Panc1 (cell line): ENCODE results near the gene TMEM61. TPM values are rescaled to one million over a fixed set of nuclear protein-coding genes. Genes with fewer than 3 reads are reported as not detected.
"Not testable (repeated sequence)": the region's sequence is repeated elsewhere in the genome, so short reads cannot be mapped to it uniquely, and the experiment has no call there.

Experiments used
- ATAC-seq: fragments of 200-7000 bp; cut with Tn5 transposase; 2 replicates; pipeline ENCODE4 v1.9.1; 2020; ENCODE audit warnings: mild to moderate bottlenecking, moderate library complexity
- BruUV-seq: library from RNA; stranded (reverse); fragments of 400-500 nt; replicated peaks from 2 replicates; lab custom pipeline; 2021; lab: Mats Ljungman, UMichigan
- CTCF ChIA-PET: fragments of 300-600 bp; sonication (Branson Sonifier 250); formaldehyde crosslinking; loops from one replicate; lab custom pipeline; 2022; ENCODE audit warnings: antibody characterized with exemption; lab: Charles Lee
- POLR2A ChIA-PET: fragments of 300-600 bp; sonication (Branson Sonifier 250); formaldehyde crosslinking; loops from one replicate; lab custom pipeline; 2022; ENCODE audit warnings: antibody characterized with exemption; lab: Charles Lee
- DNase-seq: peaks from one replicate; pipeline ENCODE4 v3.0.0-alpha.2; 2010; ENCODE audit warnings: low read depth, low spot score
- H3K27ac ChIP-seq: 2 replicates; pipeline ENCODE4 v1.5.1; 2011; ENCODE audit warnings: mild to moderate bottlenecking, low read length, inconsistent platforms
- H3K27me3 ChIP-seq: fragments of 200-500 bp; sonication (Bioruptor generic); 2 replicates; pipeline ENCODE4 v1.6.0; 2014; ENCODE audit warnings: low read length, inconsistent platforms; ENCODE audit not compliant: control insufficient read depth, insufficient read depth
- H3K36me3 ChIP-seq: fragments of 200-500 bp; sonication (Bioruptor generic); 2 replicates; pipeline ENCODE4 v1.5.1; 2014; ENCODE audit warnings: inconsistent platforms, mild to moderate bottlenecking, low read length, moderate library complexity; ENCODE audit not compliant: control insufficient read depth, insufficient read depth
- H3K4me1 ChIP-seq: 2 replicates; pipeline ENCODE4 v1.5.1; 2011; ENCODE audit warnings: inconsistent platforms, mild to moderate bottlenecking, low read length, moderate library complexity; ENCODE audit not compliant: control insufficient read depth, insufficient read depth
- H3K4me3 ChIP-seq, 2 experiments: 2 replicates each; pipeline ENCODE4 v1.5.1; 2011 to 2012; ENCODE audit warnings: low read depth in 2 of 2, low read length in 2 of 2, mild to moderate bottlenecking in 2 of 2, inconsistent platforms in 1 of 2, moderate library complexity in 1 of 2
- H3K9me3 ChIP-seq: fragments of 200-500 bp; sonication (Bioruptor generic); 2 replicates; pipeline ENCODE4 v1.5.1; 2014; ENCODE audit warnings: low read depth, mild to moderate bottlenecking, inconsistent platforms, low read length, moderate library complexity; ENCODE audit not compliant: control insufficient read depth, insufficient read depth
- POLR2AphosphoS5 ChIP-seq: IDR thresholded peaks from 2 replicates; pipeline ENCODE4 v1.6.1; 2012; ENCODE audit warnings: mild to moderate bottlenecking, low read depth, low read length, moderate library complexity
- REST ChIP-seq, 2 experiments: IDR thresholded peaks; 2 replicates each; pipeline ENCODE4 v1.6.1; 2011 to 2012; ENCODE audit warnings: low read depth in 2 of 2, control low read depth in 1 of 2, low read length in 1 of 2, mild to moderate bottlenecking in 1 of 2, moderate library complexity in 1 of 2; ENCODE audit not compliant: insufficient read depth in 1 of 2
- SIN3A ChIP-seq: IDR thresholded peaks from 2 replicates; pipeline ENCODE4 v1.6.1; 2012; ENCODE audit warnings: low read depth, mild to moderate bottlenecking, low read length, moderate library complexity, borderline replicate concordance; ENCODE audit not compliant: insufficient read depth
- TCF7L2 ChIP-seq: IDR thresholded peaks from 2 replicates; pipeline ENCODE4 v1.6.1; 2011; ENCODE audit warnings: mild to moderate bottlenecking, low read depth, low read length, inconsistent platforms
- in situ Hi-C: cut with HindIII; loops from 2 replicates; pipeline ENCODE4 v1.10.0; 2016; ENCODE audit warnings: low sequenced_read_pairs, low pct_unique_long_range_greater_than_20kb
- intact Hi-C: fragments of 100-400 bp; cut with micrococcal nuclease; formaldehyde crosslinking; loops from one replicate; pipeline ENCODE4 v1.10.0; 2022; ENCODE audit not compliant: unreplicated experiment
- total RNA-seq: library from RNA; stranded (reverse); gene quantifications from one replicate; pipeline ENCODE4 v1.2.1, GENCODE V29; 2021; ENCODE audit not compliant: unreplicated experiment
- TF ChIP-seq, protein P1 (sequence below): fragments of 450-650 bp; IDR thresholded peaks from 2 replicates; pipeline ENCODE4 v1.5.1; 2017; ENCODE audit warnings: mild to moderate bottlenecking

TMEM61 gene
- total RNA-seq, 1 experiment from 2014 or later: not detected

- ATAC-seq (no peak), DNase-seq (no peak)
- no TSS peak for BruUV-seq
- no peak overlapping the region for H3K4me3 ChIP-seq
- no peaks in the 10 kb centered on the region for H3K36me3 ChIP-seq
- ChIA-PET CTCF (no interaction called here), POLR2A (no interaction called here)
- H3K27ac ChIP-seq: no peak overlapping the region
- intact Hi-C loops: no loop called here
- in situ Hi-C loops: no loop called here
- H3K27me3 ChIP-seq: no peaks in the 10 kb centered on the region; the same call in 1 of the 2 replicates
- H3K4me1 ChIP-seq: no peaks in the 10 kb centered on the region
- TF ChIP-seq, protein P1, sequence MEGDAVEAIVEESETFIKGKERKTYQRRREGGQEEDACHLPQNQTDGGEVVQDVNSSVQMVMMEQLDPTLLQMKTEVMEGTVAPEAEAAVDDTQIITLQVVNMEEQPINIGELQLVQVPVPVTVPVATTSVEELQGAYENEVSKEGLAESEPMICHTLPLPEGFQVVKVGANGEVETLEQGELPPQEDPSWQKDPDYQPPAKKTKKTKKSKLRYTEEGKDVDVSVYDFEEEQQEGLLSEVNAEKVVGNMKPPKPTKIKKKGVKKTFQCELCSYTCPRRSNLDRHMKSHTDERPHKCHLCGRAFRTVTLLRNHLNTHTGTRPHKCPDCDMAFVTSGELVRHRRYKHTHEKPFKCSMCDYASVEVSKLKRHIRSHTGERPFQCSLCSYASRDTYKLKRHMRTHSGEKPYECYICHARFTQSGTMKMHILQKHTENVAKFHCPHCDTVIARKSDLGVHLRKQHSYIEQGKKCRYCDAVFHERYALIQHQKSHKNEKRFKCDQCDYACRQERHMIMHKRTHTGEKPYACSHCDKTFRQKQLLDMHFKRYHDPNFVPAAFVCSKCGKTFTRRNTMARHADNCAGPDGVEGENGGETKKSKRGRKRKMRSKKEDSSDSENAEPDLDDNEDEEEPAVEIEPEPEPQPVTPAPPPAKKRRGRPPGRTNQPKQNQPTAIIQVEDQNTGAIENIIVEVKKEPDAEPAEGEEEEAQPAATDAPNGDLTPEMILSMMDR: no peak
- TF ChIP-seq REST (IDR thresholded peaks at IDR 0.05; ENCODE audit: insufficient read depth in 1 of 2, low read depth in 2 of 2, low read length in 1 of 2): no peak
- TF ChIP-seq POLR2AphosphoS5: no peak
- TF ChIP-seq SIN3A: no peak
- TF ChIP-seq TCF7L2: no peak
- H3K9me3 ChIP-seq: peaks cover 3% of the 10 kb centered on the region; the same call in 1 of the 2 replicates
These were observed 17.6 kb upstream of the TMEM61 start for GRCh38 chr1:54962612-54963395.

GRCh38 chr1:54963829-54964228, 16.6 kb upstream of the TMEM61 start:
- POLR2A ChIA-PET: interaction anchor here (0.6 kb wide), 1 partner anchor 1103 kb away, joined by 5 read pairs; no protein-coding TSS in a partner anchor
- BruUV-seq, H3K4me1 ChIP-seq, in situ Hi-C loops, H3K27me3 ChIP-seq, H3K4me3 ChIP-seq, H3K27ac ChIP-seq, H3K9me3 ChIP-seq, H3K36me3 ChIP-seq, intact Hi-C loops, ATAC-seq, DNase-seq, CTCF ChIA-PET: not testable (repeated sequence)
